Measurements from ENCODE around the gene OBSCN.
A peak's percentile ranks its signal among the peaks of the same experiment; 100 is the strongest.
"Not testable (repeated sequence)": the region's sequence is repeated elsewhere in the genome, so short reads cannot be mapped to it uniquely, and the experiment has no call there.

Gene OBSCN

DNA sequence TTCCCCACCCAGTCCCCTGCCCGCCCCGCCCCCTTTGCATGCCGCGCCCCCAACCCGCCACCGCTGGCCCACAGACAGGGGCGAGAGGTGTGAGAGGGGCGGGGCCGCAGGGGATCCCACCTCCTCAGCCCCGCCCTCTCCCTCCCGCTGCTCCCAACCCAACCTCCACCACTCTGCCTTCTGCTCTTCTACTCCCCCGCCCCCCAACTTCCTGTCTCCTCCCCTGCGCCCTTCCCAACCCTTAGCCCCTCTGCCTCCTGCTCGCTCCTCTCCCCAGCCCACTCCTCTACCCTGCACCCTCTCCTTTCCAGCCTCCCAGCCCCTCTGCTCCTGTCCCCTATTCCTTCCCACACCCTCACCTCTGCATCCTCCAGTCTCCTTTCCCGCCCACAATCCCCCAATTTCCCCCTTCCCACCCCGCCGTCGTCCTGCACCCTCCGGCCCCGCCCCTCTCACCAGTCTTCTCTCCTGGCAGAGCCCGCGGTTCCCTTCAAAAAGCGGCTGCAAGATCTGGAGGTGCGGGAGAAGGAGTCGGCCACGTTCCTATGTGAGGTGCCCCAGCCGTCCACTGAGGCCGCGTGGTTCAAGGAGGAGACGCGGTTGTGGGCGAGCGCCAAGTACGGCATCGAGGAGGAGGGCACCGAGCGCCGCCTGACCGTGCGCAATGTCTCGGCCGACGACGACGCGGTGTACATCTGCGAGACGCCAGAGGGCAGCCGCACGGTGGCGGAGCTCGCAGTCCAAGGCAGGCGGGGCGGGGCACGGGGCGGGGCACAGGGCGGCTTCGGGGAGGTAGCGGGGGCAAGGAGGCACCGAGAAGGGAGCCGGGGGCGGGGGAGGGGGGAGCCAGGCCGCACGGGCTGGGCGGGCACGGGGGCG, 5.4 kb downstream of the OBSCN start:
- peak; percentile 71 for DNase-seq

DNA sequence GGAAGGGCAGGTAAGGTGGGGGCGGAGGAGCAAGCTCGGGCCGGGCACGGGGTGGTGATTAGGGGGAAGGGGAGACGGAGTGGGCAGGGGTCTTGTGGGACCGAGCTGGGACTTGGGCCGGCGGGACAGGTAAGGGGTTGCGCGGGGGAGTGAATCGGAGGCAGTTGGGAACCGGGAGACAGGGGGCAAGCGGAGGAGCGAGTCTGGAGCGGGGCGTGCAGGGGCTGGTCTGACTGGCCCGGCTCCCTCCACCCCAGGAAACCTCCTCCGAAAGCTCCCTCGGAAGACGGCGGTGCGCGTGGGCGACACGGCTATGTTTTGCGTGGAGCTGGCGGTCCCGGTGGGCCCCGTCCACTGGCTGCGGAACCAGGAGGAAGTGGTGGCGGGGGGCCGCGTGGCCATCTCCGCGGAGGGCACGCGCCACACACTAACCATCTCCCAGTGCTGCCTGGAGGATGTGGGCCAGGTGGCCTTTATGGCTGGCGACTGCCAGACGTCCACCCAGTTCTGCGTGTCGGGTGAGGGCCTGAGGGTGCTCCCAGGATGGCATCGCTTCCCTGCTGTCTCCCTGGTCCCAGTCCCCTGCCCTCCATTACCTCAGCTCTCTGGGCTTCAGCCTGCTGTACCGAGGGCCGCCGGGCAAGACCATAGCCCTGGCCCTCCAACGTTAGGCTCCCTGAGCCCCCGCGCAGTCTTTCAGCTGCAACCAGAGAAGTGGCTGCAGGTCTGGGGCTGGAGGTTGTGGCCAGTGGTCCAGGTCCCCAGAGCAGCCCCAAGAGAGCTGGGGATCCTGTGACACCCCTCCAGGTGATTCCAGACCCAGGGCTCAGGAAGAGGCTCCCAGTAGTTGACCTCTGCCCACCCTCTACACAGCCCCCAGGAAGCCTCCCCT, 6.3 kb downstream of the OBSCN start:
- no peak for DNase-seq

DNA sequence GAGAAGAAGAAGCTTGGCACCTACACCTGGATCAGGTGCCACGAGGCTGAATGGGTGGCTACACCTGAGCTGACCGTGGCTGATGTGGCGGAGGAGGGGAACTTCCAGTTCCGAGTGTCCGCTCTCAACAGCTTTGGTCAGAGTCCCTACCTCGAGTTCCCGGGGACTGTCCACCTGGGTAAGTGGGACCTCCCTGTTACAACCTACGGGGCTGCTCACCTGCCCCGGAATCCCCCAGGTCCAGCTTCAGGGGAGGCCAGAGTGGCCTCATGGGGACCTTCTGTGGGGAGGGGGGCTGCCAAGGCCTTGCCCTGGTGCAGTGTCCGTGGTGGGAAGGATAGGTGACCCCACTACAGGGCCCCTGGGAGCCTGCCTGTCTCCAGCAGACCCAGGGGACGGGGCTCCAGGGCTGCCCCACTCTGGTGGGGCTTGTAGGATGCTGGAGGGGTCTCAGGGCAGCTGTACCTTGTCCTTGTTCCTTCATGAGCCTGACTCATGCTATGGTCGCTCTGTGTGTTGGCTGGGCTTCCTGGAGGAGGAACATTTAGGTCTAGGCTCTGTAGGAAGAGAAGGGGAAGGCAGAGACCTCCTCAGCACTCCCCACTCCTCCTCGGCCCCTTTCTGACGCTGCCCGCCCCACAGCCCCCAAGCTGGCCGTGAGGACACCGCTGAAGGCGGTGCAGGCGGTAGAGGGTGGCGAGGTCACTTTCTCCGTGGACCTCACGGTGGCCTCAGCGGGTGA, 7.2 kb downstream of the OBSCN start:
- DNase-seq, result no peak

DNA sequence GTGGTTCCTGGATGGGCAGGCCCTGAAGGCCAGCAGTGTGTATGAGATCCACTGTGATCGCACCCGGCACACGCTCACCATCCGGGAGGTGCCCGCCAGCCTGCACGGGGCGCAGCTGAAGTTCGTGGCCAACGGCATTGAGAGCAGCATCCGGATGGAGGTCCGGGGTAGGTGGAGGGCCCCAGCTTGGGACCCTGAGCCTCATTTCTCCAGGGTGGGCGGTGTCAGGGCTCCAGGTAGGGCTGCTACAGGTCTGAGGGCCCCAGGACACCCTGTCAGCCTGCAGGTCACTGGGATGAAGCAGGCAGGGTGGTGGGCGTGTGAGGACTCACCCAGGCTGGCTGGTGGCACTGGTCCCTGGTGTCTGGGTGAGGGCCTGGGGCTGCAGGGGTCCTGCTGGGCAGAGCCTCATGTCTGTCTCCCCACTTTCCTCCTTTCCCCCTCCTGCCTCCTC, 7.8 kb downstream of the OBSCN start:
- DNase-seq, result no peak

DNA sequence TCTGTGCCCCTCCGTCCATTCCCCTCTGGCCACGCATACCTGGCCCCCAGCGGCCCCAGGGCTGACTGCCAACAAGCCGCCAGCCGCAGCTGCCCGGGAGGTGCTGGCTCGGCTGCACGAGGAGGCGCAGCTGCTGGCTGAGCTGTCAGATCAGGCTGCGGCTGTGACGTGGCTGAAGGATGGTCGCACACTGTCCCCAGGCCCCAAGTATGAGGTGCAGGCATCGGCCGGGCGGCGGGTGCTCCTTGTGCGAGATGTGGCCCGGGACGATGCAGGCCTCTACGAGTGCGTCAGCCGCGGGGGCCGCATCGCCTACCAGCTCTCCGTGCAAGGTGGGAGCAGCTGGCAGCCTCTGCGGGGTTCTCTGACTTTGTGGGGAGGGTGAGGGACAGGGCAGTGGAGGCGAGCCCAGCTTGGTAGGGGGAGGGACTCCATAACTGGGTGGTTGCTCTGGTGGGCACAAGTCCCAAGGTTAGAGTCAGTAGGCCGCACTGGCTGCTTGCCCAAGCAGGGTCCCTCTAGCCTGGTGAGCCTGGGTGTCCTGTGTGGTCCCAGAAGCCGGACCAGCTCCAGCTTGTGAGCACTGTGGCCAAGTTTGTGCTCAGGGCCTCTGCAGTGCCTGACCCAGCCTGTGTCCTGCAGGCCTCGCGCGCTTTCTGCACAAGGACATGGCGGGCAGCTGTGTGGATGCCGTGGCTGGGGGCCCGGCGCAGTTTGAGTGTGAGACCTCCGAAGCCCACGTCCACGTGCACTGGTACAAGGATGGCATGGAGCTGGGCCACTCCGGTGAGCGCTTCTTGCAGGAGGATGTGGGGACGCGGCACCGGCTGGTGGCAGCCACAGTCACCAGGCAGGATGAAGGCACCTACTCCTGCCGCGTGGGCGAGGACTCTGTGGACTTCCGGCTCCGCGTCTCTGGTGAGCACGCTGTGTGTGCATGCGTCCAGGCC, 8.8 kb downstream of the OBSCN start:
- no peak for DNase-seq

DNA sequence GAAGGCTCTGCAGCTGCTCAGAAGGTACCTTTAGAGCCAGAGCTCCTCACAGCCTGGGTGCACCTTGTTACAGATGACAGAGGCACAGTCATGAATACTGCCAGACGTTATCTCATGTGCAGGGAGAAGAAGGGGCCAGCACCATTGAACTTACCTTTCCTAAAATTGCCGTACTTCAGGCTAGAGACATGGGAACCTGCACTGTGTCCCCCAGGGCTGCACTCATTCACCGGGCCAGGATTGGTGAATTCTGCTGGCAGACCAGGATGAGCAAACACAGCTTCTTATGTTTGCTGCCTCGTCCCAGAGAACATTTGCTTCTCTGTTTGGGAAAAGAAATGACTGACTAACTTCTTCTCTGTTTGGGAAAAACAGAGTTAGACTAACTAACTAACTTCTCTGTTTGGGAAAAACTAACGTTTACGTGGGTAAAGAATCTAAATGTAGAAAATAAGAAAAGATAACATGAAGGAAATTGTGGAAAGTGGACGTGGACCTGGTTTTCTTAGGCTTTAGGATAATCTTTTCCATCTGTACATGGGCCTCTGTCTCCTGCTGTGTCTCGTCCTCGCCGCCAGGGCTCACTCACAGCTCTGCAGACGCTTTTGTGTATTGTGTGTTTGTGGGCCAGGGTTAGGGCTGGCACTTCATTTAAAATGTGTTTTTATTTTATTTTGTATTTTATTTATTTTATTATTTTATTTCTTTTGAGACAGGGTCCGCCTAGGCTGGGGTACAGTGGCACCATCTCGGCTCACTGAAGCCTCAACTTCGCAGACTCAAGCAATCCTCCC, 9.9 kb downstream of the OBSCN start:
- DNase-seq, result no peak

DNA sequence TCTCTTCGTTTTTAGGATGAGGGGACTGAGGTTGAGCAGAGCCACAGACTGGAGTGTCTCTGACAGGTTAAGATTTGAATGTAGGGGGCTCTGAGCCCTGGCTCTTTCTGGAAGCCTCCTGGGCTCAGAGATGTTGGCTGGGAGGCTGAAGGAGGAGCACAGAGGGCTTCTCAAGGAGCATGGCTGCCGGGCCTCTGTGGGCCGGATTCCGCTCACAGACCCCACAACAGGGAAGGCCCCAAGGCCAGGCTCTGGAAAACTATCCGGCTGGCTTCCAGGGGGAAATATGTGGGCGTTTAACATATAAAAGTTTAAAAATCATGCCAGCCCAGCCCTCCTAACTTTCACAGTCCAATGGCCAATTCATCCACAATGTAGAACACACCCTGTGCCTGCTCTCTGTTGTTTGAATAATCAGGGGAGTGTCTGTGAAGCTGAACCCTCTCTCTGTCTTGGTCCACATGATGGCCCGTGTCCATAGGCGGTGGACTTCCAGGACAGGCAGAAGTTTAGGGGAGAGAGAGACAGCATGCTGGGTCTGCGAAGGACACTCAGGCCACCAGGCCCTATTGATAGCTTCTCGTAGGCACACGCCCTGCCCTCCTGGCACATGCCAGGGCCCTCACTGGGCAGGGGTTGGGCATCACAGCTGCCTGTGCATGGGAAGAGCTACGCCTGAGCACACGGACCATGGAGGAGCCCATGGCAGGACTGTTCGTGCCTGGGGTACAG, 10.8 kb downstream of the OBSCN start:
- no peak for DNase-seq

DNA sequence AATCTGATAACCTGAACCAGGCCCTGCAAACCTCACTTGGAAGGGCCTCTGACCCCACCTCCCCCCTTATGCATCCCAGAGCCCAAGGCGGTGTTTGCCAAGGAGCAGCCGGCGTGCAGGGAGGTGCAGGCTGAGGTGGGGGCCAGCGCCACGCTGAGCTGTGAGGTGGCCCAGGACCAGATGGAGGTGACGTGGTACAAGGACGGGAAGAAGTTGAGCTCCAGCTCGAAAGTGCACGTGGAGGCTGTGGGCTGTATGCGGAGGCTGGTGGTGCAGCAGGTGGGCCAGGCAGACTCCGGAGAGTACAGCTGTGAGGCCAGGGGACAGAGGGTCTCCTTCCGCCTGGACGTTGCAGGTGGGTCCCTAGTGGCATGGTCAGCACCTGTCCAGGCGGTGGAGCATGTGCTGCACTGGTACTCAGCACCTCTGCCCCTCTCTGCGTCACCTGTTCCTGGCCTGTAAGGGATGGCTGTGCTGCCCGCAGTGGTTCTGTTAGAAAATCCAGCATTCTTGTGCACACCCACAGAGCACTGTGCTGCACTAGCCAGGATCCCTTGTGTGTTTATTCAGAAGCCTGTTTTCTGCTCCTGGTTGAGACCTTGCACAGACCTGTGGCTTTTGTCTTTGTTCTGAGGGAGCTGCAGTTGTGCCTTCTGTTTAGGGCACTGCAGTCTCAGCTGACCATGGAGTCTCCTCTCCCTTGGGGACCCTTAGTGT, 11.6 kb downstream of the OBSCN start:
- DNase-seq, result no peak

DNA sequence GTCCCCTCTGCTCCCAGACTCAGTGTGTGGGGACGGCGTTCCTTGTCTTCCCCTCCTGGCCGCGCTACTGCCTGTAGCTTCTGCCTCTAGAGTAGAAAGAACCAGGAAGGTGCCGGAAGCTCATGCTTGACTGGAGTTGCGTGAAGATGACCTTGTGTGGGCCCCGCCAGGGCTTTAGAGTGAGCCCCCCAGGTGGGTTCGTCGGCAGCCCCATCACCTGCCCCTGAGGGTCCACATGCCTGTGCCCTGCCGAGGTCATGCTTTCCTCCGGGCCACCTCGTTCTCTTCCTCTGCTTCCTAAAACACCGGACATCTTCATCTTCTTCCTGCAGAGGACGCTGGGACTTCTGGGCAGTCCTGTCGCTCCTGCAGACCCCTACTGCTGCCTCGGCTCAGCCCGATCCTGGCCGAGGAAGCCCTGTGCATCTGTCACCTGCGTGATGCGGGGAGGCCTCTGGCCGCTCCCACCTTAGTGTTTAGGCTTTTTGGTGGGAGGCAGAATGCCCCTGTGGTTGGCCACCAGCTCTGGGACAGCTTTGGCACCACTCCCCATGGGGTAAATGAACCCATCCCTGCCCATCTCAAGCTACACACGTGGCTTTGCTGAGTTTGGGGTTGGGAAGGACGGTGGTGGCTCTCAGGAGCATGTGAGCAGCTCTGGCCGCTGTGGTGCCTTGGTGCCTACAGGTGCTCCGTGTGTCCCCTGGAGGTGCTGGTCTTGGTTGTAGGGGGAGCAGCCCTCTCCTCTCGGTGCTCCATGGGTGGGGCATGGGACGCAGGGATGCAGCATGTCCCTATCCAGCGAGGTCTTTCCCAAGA, 12.3 kb downstream of the OBSCN start:
- DNase-seq, result no peak

DNA sequence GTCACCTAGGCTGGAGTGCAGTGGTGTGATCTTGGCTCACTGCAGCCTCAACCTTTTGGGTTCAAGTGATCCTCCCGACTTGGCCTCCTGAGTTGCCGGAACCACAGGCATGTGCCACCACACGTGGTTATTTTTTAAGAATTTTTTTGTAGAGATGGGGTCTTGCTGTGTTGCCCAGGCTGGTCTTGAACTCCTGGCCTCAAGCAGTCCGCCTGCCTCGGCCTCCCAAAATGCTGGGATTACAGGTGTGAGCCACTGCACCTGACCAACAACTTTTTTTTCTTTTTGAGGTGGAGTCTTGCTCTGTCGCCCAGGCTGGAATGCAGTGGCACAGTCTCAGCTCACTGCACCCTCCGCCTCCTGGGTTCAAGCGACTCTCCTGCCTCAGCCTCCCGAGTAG, 13.3 kb downstream of the OBSCN start:
- DNase-seq, result not testable (repeated sequence)

DNA sequence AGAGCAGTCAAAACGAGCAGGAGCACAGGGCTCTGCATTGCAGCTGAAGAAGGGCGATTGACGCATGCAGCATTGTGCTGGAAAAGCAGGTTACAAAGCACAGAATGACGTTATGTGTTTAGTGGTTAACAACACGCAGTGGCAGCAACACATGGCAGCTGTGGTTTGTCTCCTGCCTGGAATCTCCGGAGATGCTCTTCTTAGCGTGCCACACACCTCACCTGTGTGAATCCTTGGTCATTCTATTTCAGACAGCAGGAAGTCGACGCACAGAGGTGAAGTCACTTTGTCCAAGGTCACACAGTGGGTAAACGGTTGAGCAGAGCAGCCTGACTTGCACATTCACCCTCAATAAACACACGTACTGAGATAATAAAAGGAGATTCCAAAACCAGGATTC, 14.7 kb downstream of the OBSCN start:
- no peak for DNase-seq

DNA sequence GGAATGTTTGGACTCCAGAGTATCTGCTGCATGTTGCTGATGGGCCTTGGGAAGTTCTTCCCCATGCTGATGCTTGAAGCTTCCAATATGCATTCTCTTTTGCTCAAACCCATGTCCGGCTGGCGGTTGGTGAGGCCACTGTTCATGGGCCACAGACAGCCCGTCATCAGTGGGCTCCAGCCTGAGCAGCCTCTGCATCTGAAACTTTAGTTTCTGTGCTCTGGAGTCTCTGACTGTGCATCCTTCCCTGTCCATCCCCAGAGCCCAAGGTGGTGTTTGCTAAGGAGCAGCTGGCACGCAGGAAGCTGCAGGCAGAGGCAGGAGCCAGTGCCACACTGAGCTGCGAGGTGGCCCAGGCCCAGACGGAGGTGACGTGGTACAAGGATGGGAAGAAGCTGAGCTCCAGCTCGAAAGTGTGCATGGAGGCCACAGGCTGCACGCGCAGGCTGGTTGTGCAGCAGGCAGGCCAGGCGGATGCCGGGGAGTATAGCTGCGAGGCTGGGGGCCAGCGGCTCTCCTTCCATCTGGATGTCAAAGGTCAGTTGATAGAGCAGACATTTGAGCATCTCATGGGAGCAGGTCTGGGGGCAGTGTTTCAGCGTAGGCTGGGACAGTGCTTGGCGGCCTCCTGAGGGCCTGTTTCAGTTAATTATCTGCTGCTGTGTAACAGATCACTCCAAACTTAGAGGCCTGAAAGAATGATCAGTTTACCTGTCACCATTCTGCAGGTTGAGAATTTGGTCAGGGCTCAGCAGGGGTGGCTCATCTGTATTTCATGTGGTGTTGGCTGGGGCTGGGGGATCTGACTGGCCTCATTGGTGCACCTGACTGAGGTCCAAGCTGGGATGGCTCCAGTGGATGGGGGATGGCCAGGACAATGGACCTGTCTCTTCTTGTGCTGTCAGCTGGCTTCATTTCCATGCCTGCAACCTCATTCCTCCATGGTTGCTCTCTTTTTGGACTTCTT, 16.6 kb downstream of the OBSCN start:
- DNase-seq, result no peak

DNA sequence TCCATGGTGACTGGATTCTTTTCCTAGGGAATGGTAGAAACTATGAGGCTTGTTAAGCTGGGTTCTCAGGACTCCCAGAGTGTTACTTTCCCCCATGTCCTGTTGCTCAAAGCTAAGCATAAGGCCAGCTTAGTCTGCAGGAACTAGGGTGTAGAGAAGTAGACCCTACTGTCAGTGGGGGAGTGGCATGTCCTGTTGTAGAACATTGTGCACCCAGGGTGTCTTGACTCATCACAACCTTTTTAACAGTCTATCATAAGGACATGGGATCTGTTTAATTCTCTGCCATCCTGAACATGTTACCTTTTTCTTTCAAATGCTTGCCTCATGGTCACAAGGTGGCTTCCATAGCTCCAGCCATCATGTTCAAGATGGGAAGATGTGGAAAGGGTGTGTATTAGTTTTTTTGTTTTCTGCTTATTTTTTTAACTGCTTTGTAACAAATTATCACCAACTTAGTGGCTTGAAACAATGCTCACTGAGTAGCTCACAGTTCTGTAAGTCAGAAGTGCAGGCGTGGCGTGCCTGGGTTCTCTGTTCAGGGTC, 17.4 kb downstream of the OBSCN start:
- DNase-seq, result no peak

DNA sequence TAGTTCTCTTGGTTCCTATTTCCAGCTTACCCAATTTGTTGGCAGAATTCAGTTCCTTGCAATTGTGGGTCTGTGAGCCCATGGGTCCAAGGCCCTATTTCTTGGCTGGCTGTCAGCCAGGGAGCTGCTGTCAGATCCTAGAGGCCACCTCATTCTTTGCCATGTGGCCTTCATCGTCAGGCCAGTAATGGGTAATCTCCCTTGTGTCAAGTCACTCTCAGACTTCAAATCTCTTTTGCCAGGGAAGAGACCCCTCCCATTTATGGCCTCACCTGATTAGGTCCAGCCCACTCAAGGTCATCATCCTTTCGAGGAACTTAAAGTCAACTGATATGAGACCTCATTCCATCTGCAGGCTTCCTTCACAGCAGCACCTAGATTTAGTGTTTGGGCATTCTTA, 17.9 kb downstream of the OBSCN start:
- no peak for DNase-seq

DNA sequence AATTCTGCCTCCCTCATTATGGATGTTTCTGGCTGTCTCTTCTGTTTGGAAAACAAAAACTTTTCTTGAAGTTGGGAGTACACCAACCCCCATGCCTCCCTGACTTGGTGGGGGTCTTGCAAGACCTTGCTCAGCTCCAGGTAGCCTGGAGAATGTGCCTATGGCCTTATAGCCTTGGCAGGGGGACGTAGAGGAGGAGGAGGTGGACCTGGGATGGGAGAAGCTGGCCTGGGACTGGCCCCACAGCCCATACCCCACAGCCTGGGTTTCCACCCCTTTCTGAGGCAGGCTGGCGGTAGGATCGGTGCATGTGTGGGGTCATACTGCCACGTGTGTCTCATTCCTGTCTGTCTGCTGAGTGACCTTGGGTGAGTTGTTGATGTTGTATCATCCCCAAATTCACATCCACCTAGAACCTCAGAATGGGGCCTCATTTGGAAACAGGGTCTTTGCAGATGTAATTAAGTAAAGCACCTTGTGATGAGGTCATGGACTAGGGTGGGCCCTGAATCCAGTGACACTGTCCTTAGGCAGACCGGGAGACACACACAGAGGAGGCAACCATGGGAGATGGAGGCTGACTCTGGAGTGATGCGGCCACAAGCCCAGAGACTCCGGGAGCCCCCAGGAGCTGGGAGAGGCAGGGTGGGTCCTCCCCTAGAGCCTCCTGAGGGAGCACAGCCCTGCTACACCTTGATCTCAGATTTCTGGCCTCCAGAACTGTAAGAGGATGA, 18.5 kb downstream of the OBSCN start:
- DNase-seq, result no peak
